KMS-11 (cell line): ENCODE measurements around the gene ADO.

Experiments
- H2AFZ ChIP-seq: fragments of 200-600 bp; sonication (generic); 2 replicates; pipeline ENCODE4 v1.6.1; 2016; ENCODE audit warnings: antibody characterized with exemption, mixed run types, low read depth
- H3K27ac ChIP-seq: fragments of 200-600 bp; sonication (generic); 2 replicates; pipeline ENCODE4 v1.6.1; 2016; ENCODE audit warnings: mild to moderate bottlenecking, mixed run types
- H3K27me3 ChIP-seq: fragments of 200-600 bp; sonication (generic); 2 replicates; pipeline ENCODE4 v1.6.1; 2017; ENCODE audit warnings: mild to moderate bottlenecking, low read depth, mixed run types, moderate library complexity; ENCODE audit not compliant: insufficient read depth
- H3K36me3 ChIP-seq: fragments of 200-600 bp; sonication (generic); 2 replicates; pipeline ENCODE4 v1.6.1; 2017; ENCODE audit warnings: mild to moderate bottlenecking, mixed run types; ENCODE audit not compliant: insufficient read depth
- H3K4me1 ChIP-seq: fragments of 200-600 bp; sonication (generic); 2 replicates; pipeline ENCODE4 v1.6.1; 2016; ENCODE audit warnings: mild to moderate bottlenecking, low read depth, mixed run types; ENCODE audit not compliant: poor library complexity, severe bottlenecking
- H3K4me2 ChIP-seq: fragments of 200-600 bp; sonication (generic); 2 replicates; pipeline ENCODE4 v1.7.0; 2016; ENCODE audit warnings: mild to moderate bottlenecking, mixed run types
- H3K4me3 ChIP-seq: fragments of 200-600 bp; sonication (generic); IDR thresholded peaks from 2 replicates; pipeline ENCODE4 v1.6.1; 2017; ENCODE audit warnings: low read depth, low read length, mixed read lengths; ENCODE audit not compliant: insufficient read depth
- H3K79me2 ChIP-seq: fragments of 200-600 bp; sonication (generic); 2 replicates; pipeline ENCODE4 v1.6.1; 2016; ENCODE audit warnings: low read depth, mixed run types; ENCODE audit not compliant: insufficient read depth
- H3K9ac ChIP-seq: fragments of 200-600 bp; sonication (generic); 2 replicates; pipeline ENCODE4 v1.6.1; 2016; ENCODE audit warnings: mild to moderate bottlenecking, mixed run types
- H4K20me1 ChIP-seq: fragments of 200-600 bp; sonication (generic); 2 replicates; pipeline ENCODE4 v1.6.1; 2016; ENCODE audit warnings: mild to moderate bottlenecking, mixed run types; ENCODE audit not compliant: insufficient read depth
- TF ChIP-seq, protein P1 (sequence below): fragments of 200-600 bp; sonication (generic); conservative IDR thresholded peaks from 2 replicates; pipeline ENCODE4 v1.6.1; 2017; ENCODE audit warnings: low read depth, mild to moderate bottlenecking, antibody characterized with exemption, low read length, moderate library complexity, mixed read lengths

Gene ADO

DNA sequence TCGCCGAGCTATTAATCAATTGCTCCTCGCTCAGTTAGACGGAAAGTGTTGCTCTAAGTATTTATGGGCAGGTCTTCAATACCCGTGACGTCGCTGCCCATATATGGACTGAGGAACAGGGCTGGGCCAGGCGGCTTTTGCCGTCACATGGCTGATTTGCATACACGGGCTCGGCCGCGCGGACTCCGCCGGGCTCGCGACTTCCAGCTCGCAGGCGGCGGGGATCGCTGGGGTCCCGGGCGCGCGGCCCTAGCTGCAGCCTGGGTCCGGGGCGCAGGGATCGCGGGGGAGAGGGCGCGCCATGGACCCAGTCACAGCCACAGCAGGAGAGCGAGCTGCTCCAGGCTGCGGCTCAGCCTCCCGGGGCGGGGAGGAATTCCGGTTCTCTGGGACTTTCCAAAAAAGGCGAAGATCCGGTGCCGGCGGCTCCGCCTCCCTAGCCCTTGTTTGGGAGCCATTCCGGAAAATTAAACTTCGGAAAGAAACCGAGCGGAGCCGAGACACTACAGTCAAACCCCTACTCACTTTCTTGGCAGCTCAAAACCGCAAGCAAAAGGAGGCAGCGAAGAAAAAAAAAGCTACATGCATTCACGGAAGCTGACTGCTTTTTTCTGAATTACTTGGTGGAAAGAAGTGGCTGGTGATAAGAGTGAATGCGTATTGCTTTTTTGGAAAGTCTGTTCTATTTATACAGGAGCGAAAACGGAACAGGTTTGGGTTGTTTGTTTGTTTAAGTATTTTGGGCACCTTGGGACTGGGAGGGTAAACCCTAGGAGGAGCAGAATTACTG lies 12.0 kb downstream of the ADO start, which contains the start of gene EGR2:
TSS of gene EGR2 (minus strand) at position 36 of the 790 bp plus-strand sequence. CDS start 337 bp downstream, outside the sequence.
- peak within 1 kb of the TSS; percentile 54; the same call in 1 of the 2 replicates for H3K9ac ChIP-seq
- H3K27ac ChIP-seq: peak within 1 kb of the TSS; percentile 36
- peaks cover 15% of the 10 kb centered on the region for H3K4me1 ChIP-seq
- H3K4me2 ChIP-seq: peak within 1 kb of the TSS; percentile 97
- peak within 1 kb of the TSS; percentile 91 for H2AFZ ChIP-seq
- no peaks in the 10 kb centered on the region for H3K79me2 ChIP-seq
- 0 out of 2 replicates have a peak, but pooled peaks cover 1% of the 10 kb centered on the region for H4K20me1 ChIP-seq
- no peaks in the 10 kb centered on the region for H3K36me3 ChIP-seq
- peaks cover 23% of the 10 kb centered on the region for H3K27me3 ChIP-seq
- TF ChIP-seq, protein P1, sequence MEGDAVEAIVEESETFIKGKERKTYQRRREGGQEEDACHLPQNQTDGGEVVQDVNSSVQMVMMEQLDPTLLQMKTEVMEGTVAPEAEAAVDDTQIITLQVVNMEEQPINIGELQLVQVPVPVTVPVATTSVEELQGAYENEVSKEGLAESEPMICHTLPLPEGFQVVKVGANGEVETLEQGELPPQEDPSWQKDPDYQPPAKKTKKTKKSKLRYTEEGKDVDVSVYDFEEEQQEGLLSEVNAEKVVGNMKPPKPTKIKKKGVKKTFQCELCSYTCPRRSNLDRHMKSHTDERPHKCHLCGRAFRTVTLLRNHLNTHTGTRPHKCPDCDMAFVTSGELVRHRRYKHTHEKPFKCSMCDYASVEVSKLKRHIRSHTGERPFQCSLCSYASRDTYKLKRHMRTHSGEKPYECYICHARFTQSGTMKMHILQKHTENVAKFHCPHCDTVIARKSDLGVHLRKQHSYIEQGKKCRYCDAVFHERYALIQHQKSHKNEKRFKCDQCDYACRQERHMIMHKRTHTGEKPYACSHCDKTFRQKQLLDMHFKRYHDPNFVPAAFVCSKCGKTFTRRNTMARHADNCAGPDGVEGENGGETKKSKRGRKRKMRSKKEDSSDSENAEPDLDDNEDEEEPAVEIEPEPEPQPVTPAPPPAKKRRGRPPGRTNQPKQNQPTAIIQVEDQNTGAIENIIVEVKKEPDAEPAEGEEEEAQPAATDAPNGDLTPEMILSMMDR: no peak
- H3K4me3 ChIP-seq: no peak within 1 kb of the TSS

DNA sequence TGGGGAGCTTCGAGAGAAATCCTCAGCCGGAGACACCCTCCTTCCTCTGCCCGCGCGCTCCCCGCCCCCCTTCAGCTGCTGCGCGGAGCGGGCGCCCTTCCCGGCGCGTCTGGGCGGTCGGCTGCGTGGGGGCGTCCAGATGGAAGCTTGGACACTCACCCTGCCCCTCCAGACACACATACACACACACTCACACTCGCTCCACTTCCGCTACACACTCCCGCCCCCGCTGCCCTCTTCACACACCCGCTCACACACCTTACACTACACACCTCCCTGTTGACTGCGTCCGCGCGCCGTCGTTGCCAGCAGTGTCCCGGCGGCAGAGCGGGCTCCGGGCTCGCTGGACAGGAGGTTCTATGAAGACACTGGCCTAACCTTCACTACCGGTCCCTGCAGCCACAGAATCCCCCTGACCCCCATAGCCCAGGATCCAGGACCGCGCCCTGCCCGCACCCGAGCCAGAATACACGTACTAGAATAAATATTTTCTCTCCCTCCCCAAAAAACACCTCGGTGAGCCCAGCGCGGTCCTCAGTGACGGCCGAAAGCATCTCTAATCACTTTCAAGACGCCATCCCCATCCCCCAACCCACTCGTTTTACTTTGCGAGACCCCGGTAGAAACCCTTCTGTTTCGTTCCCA lies 12.7 kb downstream of the ADO start:
- no peaks in the 10 kb centered on the region for H3K36me3 ChIP-seq
- no peak overlapping the region for H3K27ac ChIP-seq
- peak overlapping the region; percentile 97 for H3K4me2 ChIP-seq
- TF ChIP-seq, protein P1: no peak
- no peaks in the 10 kb centered on the region for H4K20me1 ChIP-seq
- peaks cover 8% of the 10 kb centered on the region for H3K4me1 ChIP-seq
- H3K4me3 ChIP-seq: no peak overlapping the region
- H3K27me3 ChIP-seq: peaks cover 21% of the 10 kb centered on the region
- peak overlapping the region; percentile 91 for H2AFZ ChIP-seq
- H3K9ac ChIP-seq: no peak overlapping the region; the same call in 1 of the 2 replicates
- H3K79me2 ChIP-seq: no peaks in the 10 kb centered on the region

DNA sequence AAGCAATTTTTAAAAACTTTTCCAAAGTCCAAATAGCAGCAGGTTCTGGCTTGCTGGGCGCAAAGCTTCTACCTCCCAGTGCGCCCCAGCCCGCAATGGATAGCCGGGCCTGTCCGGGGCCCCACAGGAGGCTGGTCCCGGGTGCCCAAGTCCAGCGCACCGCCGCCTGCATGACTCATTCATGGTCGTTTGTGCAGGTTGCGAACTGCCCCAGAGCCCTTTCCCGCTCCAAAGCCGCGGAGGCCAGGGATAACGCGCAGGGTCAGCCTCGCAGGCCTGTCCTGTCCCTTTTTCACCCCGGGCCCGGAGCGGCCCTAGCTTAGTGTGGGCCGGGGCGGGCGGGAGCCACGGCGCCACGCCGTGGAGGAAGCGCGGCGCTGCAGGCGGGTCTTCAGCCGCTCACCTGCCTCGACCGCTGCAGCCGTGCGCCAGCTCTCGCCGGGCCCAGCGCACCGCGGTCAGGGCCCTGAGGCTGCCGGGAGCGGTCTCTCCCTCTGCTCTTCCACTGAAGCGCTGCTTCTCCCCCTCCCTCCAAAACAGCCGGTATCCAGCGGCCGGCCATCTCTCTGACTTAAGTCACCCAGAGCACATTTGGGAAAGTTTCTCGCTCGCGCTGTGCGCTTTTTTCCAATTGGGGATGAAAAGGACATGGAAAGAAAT lies 13.4 kb downstream of the ADO start:
- Histone ChIP-seq H4K20me1 (no peaks in the 10 kb centered on the region), H3K9ac (no peak overlapping the region), H3K36me3 (no peaks in the 10 kb centered on the region), H3K4me1 (peaks cover 6% of the 10 kb centered on the region), H3K79me2 (no peaks in the 10 kb centered on the region), H2AFZ (peak overlapping the region; percentile 91), H3K27ac (no peak overlapping the region), H3K27me3 (peaks cover 18% of the 10 kb centered on the region), H3K4me2 (peak overlapping the region; percentile 97), H3K4me3 (no peak overlapping the region)
- TF ChIP-seq, protein P1: peak; percentile 68

DNA sequence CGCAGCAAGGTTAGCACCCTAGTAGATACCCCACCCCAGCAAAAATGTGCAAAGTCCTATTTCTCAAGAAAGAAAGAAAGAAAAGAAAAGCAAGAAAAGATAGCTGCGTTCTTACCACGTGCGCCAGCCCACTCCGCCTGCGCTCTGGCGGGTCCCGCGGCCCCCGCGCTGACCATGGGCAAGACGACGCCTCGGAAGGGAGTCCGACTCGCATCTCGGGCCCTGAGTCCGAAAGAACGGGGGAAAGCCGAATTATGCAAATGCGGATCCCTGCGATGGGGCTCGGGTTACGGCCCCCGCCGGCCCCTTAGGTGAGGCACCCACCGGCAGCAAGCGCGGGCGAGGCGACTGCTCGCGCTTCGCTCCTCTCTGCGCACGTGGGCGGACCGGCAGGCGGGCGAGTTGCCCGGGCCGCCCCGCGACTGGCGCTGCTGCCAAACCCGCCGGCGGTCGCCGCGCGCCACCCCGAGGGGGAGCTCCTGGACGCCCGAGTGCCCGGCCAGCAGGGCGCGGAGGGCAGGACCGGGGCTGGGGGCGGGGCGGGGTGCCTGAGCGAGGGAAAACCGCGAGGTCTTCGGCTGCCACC lies 14.0 kb downstream of the ADO start:
- peaks cover 6% of the 10 kb centered on the region for H3K4me1 ChIP-seq
- H3K79me2 ChIP-seq: no peaks in the 10 kb centered on the region
- peak overlapping the region; percentile 97 for H3K4me2 ChIP-seq
- H3K27me3 ChIP-seq: peaks cover 18% of the 10 kb centered on the region
- H3K36me3 ChIP-seq: no peaks in the 10 kb centered on the region
- H3K4me3 ChIP-seq: no peak overlapping the region
- TF ChIP-seq, protein P1: no peak
- no peak overlapping the region for H3K9ac ChIP-seq
- no peak overlapping the region for H3K27ac ChIP-seq
- no peaks in the 10 kb centered on the region for H4K20me1 ChIP-seq
- H2AFZ ChIP-seq: peak overlapping the region; percentile 91; the same call in 1 of the 2 replicates
